ENCODE measurements around the gene PARVB.
"Not testable (repeated sequence)": the region's sequence is repeated elsewhere in the genome, so short reads cannot be mapped to it uniquely, and the experiment has no call there.

Gene PARVB

GRCh38 chr22:44051961-44052360 is 27.9 kb downstream of the PARVB start:
- H3K27ac ChIP-seq = no peak overlapping the region
- H3K4me1 ChIP-seq = no peaks in the 10 kb centered on the region
- TF ChIP-seq CTCF (IDR thresholded peaks at IDR 0.05) = no peak
- intact Hi-C loops (cut with DNase I; ENCODE audit: low total_unique reads) = no loop called here
- DNase-seq = no peak
- no peaks in the 10 kb centered on the region for H3K27me3 ChIP-seq
- H3K4me3 ChIP-seq = no peak overlapping the region
- no peaks in the 10 kb centered on the region for H3K9me3 ChIP-seq
- no peaks in the 10 kb centered on the region for H3K36me3 ChIP-seq

- TF ChIP-seq CTCF (IDR thresholded peaks at IDR 0.05) = no peak
- no peak overlapping the region for H3K4me3 ChIP-seq
- H3K27ac ChIP-seq = no peak overlapping the region
- intact Hi-C loops (cut with DNase I; ENCODE audit: low total_unique reads) = no loop called here
- no peaks in the 10 kb centered on the region for H3K27me3 ChIP-seq
- peaks cover 0 to 5% (median 0%) of the 10 kb centered on the region in 4 donors for H3K4me1 ChIP-seq
- no peaks in the 10 kb centered on the region for H3K36me3 ChIP-seq
- H3K9me3 ChIP-seq = peaks cover 0 to 4% (median 4%) of the 10 kb centered on the region in 3 donors
- no peak for DNase-seq
Measured at GRCh38 chr22:44055805-44056204, 31.7 kb downstream of the PARVB start.

- H3K27me3 ChIP-seq; H3K9me3 ChIP-seq; H3K27ac ChIP-seq; H3K4me3 ChIP-seq; H3K4me1 ChIP-seq; intact Hi-C loops (cut with DNase I; ENCODE audit: low total_unique reads); DNase-seq; H3K36me3 ChIP-seq: not testable (repeated sequence)
Measured at GRCh38 chr22:44056649-44057048, 32.5 kb downstream of the PARVB start.

GRCh38 chr22:44057401-44057987 is 33.4 kb downstream of the PARVB start:
- Histone ChIP-seq H3K9me3 (peaks cover 0 to 6% (median 4%) of the 10 kb centered on the region in 3 donors), H3K36me3 (no peaks in the 10 kb centered on the region), H3K4me3 (no peak overlapping the region), H3K4me1 (peaks cover 0 to 5% (median 0%) of the 10 kb centered on the region in 4 donors), H3K27me3 (no peaks in the 10 kb centered on the region), H3K27ac (no peak overlapping the region)
- peak; percentile 63 to 84 for DNase-seq
- TF ChIP-seq CTCF (IDR thresholded peaks at IDR 0.05) = no peak
- intact Hi-C loops (cut with DNase I; ENCODE audit: low total_unique reads) = no loop called here

GRCh38 chr22:44063462-44064371 is 39.6 kb downstream of the PARVB start:
- Histone ChIP-seq H3K4me1 (no peaks in the 10 kb centered on the region), H3K27me3 (no peaks in the 10 kb centered on the region), H3K9me3 (peaks cover 0 to 6% (median 4%) of the 10 kb centered on the region in 3 donors), H3K36me3 (no peaks in the 10 kb centered on the region), H3K27ac (no peak overlapping the region), H3K4me3 (no peak overlapping the region)
- intact Hi-C loops (cut with DNase I; ENCODE audit: low total_unique reads) = no loop called here
- TF ChIP-seq CTCF (IDR thresholded peaks at IDR 0.05) = no peak
- DNase-seq = no peak

GRCh38 chr22:44067033-44067432 is 42.9 kb downstream of the PARVB start:
- Histone ChIP-seq H3K4me1 (no peaks in the 10 kb centered on the region), H3K27ac (no peak overlapping the region), H3K36me3 (no peaks in the 10 kb centered on the region), H3K4me3 (no peak overlapping the region), H3K27me3 (no peaks in the 10 kb centered on the region), H3K9me3 (no peaks in the 10 kb centered on the region)
- TF ChIP-seq CTCF (IDR thresholded peaks at IDR 0.05) = no peak
- no peak for DNase-seq
- intact Hi-C loops (cut with DNase I; ENCODE audit: low total_unique reads) = no loop called here
